GM10266 (cell line): ENCODE measurements around the gene MYO1B.
"Not testable (repeated sequence)": the region's sequence is repeated elsewhere in the genome, so short reads cannot be mapped to it uniquely, and the experiment has no call there.

ENCODE experiments used
- DNase-seq: peaks from one replicate; pipeline ENCODE4 v3.0.0; 2012; ENCODE audit errors: extremely low spot score
- TF ChIP-seq, protein P1 (sequence below): IDR thresholded peaks from 2 replicates; pipeline ENCODE4 v1.5.1; 2012; ENCODE audit warnings: mild to moderate bottlenecking, low read depth; ENCODE audit not compliant: control insufficient read depth, insufficient read depth; ENCODE audit errors: missing control alignments

The MYO1B gene

DNA sequence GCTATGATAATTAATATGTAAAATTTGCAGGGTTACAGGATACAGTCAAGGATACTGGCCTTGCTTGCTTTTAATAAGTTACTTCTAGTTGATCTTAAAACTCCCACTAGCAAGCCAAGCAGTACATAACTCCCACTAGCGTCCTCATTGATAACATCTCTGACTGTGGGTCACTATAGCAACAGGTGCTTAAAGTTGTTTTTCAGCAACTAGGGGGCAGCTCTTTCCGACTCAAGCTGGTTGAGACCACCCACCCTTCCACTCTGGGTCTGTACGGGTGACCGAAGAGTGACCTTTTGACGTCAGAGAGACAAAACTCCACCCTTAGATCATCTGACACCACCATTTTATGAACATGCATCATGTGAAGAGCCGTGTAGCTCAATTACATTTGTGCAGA is 208.6 kb downstream of the MYO1B start:
- DNase-seq, result no peak
- TF ChIP-seq, protein P1, sequence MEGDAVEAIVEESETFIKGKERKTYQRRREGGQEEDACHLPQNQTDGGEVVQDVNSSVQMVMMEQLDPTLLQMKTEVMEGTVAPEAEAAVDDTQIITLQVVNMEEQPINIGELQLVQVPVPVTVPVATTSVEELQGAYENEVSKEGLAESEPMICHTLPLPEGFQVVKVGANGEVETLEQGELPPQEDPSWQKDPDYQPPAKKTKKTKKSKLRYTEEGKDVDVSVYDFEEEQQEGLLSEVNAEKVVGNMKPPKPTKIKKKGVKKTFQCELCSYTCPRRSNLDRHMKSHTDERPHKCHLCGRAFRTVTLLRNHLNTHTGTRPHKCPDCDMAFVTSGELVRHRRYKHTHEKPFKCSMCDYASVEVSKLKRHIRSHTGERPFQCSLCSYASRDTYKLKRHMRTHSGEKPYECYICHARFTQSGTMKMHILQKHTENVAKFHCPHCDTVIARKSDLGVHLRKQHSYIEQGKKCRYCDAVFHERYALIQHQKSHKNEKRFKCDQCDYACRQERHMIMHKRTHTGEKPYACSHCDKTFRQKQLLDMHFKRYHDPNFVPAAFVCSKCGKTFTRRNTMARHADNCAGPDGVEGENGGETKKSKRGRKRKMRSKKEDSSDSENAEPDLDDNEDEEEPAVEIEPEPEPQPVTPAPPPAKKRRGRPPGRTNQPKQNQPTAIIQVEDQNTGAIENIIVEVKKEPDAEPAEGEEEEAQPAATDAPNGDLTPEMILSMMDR, result no peak

GRCh38 chr2:191456506-191456905 is 211.3 kb downstream of the MYO1B start:
- DNase-seq, result not testable (repeated sequence)

DNA sequence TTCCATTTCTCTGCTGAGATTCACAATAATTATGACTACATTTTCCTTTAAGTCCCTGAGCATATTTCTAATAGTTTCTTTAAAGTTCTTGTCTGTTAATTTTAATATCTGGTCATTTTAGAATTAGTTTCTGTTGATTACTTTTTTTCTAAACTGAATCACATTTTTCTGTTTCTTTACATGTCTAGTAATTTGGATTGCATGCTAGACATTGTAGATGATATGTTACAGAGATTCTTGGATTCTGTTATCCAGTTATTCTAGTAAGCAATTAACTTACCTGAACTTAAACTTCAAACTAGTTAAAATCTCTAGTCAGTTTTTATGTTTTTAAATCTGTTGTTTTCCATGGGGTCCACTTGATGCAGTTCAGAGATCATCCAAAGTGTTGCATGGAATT is 214.0 kb downstream of the MYO1B start:
- TF ChIP-seq, protein P1, result no peak
- no peak for DNase-seq

DNA sequence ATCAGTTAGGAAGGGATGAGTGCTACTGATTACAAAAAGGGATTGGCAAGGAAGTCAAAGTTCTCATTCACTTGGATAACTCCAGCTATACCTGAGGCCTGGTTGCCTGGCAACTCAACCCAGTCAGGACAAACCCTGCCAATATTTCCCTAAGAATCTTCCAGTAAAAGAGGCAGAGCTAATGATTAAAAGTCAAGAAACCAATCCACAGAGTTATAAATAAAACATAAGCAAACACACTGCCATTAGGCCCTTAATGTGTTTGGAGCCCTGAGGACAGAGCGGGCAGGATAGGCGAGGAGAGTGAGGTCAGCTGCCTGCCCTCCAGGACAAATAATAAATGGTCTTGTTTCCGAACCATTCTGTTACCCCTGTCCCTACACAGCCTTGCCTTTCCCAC is 217.2 kb downstream of the MYO1B start:
- no peak for DNase-seq
- TF ChIP-seq, protein P1, result no peak

GRCh38 chr2:191463790-191464189 is 218.6 kb downstream of the MYO1B start:
- TF ChIP-seq, protein P1, result no peak

DNA sequence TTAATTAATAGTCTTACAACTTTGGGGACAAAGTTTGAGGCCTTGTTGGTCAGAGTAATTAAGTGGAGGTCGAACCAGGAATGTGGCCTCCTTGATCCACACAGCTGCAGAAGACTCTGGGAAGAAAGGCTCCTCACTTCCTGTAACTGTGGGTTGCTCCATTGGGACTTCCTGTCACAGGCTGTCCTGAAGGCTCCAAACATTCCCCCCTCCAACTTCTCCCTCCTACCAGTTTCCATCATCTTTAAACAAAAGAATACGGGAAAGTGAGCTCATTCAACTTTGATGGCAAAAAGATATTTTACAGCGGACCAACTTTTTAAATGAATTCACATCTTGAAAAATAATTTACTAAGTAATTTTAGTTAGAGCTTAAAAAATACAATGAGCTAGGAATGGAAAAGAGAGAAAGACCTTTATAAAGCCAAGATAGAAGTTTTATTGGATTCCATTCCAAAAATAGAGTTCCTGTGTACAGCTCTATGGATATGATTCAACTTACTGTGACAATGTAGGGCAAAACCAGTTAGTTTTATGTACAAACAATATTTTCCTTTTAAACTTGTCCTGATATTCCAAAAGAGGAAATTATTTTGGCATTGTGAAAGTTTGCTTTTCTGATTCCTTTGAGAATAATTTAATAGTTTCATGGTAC is 220.7 kb downstream of the MYO1B start:
- TF ChIP-seq, protein P1, result no peak
- DNase-seq, result no peak

More at GRCh38 chr2:191463790-191464189, 218.6 kb downstream of the MYO1B start:
- no peak for DNase-seq

DNA sequence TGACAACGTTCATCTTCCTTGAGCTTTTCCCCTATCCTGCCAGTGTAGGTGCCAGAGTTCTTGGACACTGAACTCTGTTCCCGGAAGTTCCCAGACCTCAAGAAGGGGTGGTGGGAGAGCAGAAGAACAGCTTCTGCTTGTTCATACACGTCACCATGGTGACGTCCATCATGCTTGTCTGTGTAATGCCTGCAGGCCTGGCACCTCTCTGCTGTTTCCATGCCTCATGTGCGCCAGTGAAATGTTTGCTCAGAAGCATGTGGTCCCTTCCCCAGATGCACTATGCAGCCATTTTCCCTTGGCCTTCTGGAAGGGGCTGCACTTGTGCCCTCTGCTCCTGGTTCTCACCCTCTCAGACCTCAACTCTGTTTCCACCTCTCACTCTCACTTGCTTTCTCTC is 221.9 kb downstream of the MYO1B start:
- no peak for DNase-seq
- TF ChIP-seq, protein P1, result no peak

- DNase-seq, result no peak
- TF ChIP-seq, protein P1, result no peak
Measured at GRCh38 chr2:191470306-191470705, 225.1 kb downstream of the MYO1B start.
